K562 (cell line): ENCODE measurements around the gene UBA1.
A peak's percentile ranks its signal among the peaks of the same experiment; 100 is the strongest.

ENCODE experiments used
- BCL6 ChIP-seq: fragments of 250-450 bp; sonication (Bioruptor Pico); IDR thresholded peaks from 2 replicates; pipeline ENCODE4 v1.4.0; 2020
- CBFA2T3 ChIP-seq: fragments of 450-650 bp; IDR thresholded peaks from 2 replicates; pipeline ENCODE4 v1.6.1; 2017
- CEBPB ChIP-seq: fragments of 450-650 bp; IDR thresholded peaks from 2 replicates; pipeline ENCODE4 v1.6.1; 2016; ENCODE audit warnings: missing genetic modification characterization, missing compliant biosample characterization
- CUX1 ChIP-seq: fragments of 200-800 bp; sonication (Bioruptor generic); IDR thresholded peaks from 2 replicates; pipeline ENCODE4 v1.6.1; 2016; ENCODE audit warnings: missing genetic modification characterization, missing compliant biosample characterization
- EZH2 ChIP-seq: IDR thresholded peaks from 2 replicates; pipeline ENCODE4 v1.6.1; 2012; ENCODE audit warnings: low read depth, mild to moderate bottlenecking, inconsistent platforms, low read length, borderline replicate concordance
- KDM1A ChIP-seq, 2 experiments: fragments of 450-650 bp; IDR thresholded peaks; 2 replicates each; pipeline ENCODE4 v1.6.1; 2016; ENCODE audit warnings: mild to moderate bottlenecking in 2 of 2
- NFYB ChIP-seq: IDR thresholded peaks from 2 replicates; pipeline ENCODE4 v1.6.1; 2011; ENCODE audit warnings: mild to moderate bottlenecking, moderate library complexity; ENCODE audit not compliant: insufficient read length; ENCODE audit errors: extremely low read depth
- POLR2A ChIP-seq: fragments of 450-650 bp; conservative IDR thresholded peaks from 2 replicates; pipeline ENCODE4 v1.6.1; 2016
- ZNF282 ChIP-seq: sonication (generic); formaldehyde crosslinking; IDR thresholded peaks from 2 replicates; pipeline ENCODE4 v1.8.1; 2023; ENCODE audit warnings: missing genetic modification reagents
- TF ChIP-seq, protein P1 (sequence below), 3 experiments: IDR thresholded peaks in 2 of 3; conservative IDR thresholded peaks in 1 of 3; 2 replicates each; pipeline ENCODE4 v1.5.1; 2011 to 2012; ENCODE audit warnings: low read length in 3 of 3, mild to moderate bottlenecking in 3 of 3, control low read depth in 2 of 3, improper control_type of control experiment in 1 of 3, inconsistent platforms in 1 of 3, low read depth in 1 of 3, mixed read lengths in 1 of 3, moderate library complexity in 1 of 3; ENCODE audit not compliant: insufficient read depth in 2 of 3
- TF ChIP-seq, protein P2 (sequence below): sonication (generic); formaldehyde crosslinking; IDR thresholded peaks from 2 replicates; pipeline ENCODE4 v1.8.1; 2023; ENCODE audit warnings: mild to moderate bottlenecking, missing genetic modification reagents

- TF ChIP-seq POLR2A (no peak), BCL6 (no peak), NFYB (no peak), EZH2 (no peak), ZNF282 (CRISPR knock-in tag) (no peak), KDM1A (IDR thresholded peaks at IDR 0.05) (no peak), CEBPB (tag) (no peak), CUX1 (no peak), CBFA2T3 (no peak)
- TF ChIP-seq, protein P1, sequence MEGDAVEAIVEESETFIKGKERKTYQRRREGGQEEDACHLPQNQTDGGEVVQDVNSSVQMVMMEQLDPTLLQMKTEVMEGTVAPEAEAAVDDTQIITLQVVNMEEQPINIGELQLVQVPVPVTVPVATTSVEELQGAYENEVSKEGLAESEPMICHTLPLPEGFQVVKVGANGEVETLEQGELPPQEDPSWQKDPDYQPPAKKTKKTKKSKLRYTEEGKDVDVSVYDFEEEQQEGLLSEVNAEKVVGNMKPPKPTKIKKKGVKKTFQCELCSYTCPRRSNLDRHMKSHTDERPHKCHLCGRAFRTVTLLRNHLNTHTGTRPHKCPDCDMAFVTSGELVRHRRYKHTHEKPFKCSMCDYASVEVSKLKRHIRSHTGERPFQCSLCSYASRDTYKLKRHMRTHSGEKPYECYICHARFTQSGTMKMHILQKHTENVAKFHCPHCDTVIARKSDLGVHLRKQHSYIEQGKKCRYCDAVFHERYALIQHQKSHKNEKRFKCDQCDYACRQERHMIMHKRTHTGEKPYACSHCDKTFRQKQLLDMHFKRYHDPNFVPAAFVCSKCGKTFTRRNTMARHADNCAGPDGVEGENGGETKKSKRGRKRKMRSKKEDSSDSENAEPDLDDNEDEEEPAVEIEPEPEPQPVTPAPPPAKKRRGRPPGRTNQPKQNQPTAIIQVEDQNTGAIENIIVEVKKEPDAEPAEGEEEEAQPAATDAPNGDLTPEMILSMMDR (IDR thresholded peaks at IDR 0.05 in 2 of 3, conservative IDR thresholded peaks at IDR 0.05 in 1 of 3; ENCODE audit: insufficient read depth in 2 of 3, low read depth in 1 of 3, low read length in 3 of 3): peak in 2 of 3 experiments; percentile 21 to 26; a peak in 1 of 6 replicates
- TF ChIP-seq, protein P2, sequence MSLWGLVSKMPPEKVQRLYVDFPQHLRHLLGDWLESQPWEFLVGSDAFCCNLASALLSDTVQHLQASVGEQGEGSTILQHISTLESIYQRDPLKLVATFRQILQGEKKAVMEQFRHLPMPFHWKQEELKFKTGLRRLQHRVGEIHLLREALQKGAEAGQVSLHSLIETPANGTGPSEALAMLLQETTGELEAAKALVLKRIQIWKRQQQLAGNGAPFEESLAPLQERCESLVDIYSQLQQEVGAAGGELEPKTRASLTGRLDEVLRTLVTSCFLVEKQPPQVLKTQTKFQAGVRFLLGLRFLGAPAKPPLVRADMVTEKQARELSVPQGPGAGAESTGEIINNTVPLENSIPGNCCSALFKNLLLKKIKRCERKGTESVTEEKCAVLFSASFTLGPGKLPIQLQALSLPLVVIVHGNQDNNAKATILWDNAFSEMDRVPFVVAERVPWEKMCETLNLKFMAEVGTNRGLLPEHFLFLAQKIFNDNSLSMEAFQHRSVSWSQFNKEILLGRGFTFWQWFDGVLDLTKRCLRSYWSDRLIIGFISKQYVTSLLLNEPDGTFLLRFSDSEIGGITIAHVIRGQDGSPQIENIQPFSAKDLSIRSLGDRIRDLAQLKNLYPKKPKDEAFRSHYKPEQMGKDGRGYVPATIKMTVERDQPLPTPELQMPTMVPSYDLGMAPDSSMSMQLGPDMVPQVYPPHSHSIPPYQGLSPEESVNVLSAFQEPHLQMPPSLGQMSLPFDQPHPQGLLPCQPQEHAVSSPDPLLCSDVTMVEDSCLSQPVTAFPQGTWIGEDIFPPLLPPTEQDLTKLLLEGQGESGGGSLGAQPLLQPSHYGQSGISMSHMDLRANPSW (CRISPR knock-in tag): no peak
Observed at GRCh38 chrX:47204970-47205369, 11.3 kb downstream of the UBA1 start.
